ENCODE measurements around the gene LRIG1. TPM values are rescaled to one million over a fixed set of nuclear protein-coding genes. Genes with fewer than 3 reads are reported as not detected.

Gene LRIG1
- polyA plus RNA-seq, 3 donors from 2014 or later, result 4.4 to 9.7 (median 4.7) TPM

DNA sequence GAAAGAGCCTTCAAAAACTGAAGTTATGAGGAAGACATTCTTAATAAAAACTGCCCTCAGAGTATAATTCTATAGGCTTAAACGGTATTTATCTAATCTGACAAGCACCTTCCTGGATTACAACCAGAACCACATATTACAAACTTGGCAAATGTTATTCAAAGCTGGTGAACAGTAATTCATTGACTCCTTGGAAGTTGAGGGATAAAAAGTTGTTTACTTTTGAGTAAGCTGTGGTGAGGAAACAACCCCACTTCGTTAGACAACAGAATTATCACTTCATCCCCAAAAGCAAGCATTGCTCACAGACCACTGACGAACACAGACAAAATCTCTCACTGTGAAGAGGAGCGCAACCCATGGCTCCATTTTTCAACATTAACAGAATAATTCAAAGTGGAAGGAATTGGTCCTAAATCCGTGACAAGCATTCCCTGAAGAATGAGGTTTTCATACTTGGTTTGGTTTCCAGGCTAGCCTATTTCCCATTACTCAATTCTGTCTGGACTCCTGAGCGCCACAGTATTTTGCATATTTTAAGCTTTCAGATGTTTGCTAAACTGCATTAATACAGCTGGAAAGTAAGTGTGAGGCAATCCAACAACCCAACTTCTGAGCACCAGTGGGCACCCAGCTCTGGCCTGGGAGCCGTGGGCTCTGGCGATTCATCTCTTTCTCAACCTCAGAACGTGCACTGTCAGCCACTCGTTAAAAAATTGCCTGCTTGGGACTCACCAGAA lies 32.7 kb downstream of the LRIG1 start:
- Mint-ChIP-seq H3K4me1 (peaks cover 8 to 9% of the 10 kb centered on the region in 2 donors), H3K36me3 (peaks cover 0 to 4% (median 0%) of the 10 kb centered on the region in 3 donors), H3K27ac (no peak overlapping the region), H3K4me3 (no peak overlapping the region), H3K9me3 (no peaks in the 10 kb centered on the region), H3K27me3 (ENCODE audit: low read depth in 3 of 3) (peaks cover 4 to 7% (median 4%) of the 10 kb centered on the region in 3 donors)
- DNase-seq, result no peak

DNA sequence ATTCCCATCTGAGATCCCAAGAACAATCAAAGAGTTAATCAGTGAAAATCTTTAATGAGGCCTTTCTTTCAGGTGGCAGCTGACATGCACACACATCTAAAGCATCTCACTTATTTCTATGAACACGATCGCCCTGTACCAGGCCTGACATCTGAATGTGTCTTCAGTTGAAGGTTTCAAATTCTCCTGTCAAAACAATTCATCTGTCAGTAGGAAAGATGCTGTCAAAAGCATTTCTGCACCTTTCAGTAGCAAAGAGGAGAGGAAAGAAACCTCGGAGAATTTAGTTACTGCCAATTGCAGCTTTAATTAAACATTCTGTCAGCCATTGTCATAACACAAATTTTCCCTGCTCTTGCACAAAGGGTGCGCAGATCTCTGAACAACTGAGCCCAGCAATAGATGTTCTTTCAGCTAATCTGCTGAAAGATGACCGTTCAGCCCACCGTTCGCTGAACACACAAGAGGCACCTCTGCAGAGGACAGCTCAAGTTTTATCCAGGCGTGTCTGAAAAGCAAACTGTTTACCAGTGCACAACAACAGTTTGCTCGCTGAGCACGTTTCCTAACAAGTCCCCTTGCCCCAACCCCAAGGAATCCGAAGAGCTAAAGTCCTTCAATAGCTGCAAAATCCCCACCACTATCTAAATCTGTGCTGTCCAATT lies 34.1 kb downstream of the LRIG1 start:
- no peak overlapping the region for H3K4me3 Mint-ChIP-seq
- no peak for DNase-seq
- H3K27ac Mint-ChIP-seq, result no peak overlapping the region
- no peaks in the 10 kb centered on the region for H3K4me1 Mint-ChIP-seq
- H3K9me3 Mint-ChIP-seq, result no peaks in the 10 kb centered on the region
- H3K36me3 Mint-ChIP-seq, result peaks cover 0 to under 1% (median 0%) of the 10 kb centered on the region in 3 donors
- H3K27me3 Mint-ChIP-seq (ENCODE audit: low read depth in 3 of 3), result peaks cover 2 to 4% (median 4%) of the 10 kb centered on the region in 3 donors

DNA sequence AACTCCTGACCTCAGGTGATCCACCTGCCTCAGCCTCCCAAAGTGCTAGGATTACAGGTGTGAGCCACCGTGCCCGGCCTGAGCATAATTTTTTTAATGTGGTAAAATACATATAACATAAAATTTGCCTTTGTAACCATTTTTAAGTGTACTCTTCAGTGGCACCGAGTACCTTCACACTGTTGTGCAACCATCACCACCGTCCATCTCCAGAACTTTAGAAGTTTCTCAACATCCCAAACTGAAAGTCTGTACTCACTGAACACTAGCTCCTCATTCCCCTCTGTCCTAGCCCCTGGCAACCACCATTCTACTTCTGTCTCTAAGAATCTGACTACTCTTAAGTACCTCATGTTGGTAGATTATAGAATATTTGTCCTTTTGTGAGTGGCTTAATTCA lies 35.2 kb downstream of the LRIG1 start:
- no peaks in the 10 kb centered on the region for H3K9me3 Mint-ChIP-seq
- H3K4me1 Mint-ChIP-seq, result no peaks in the 10 kb centered on the region
- no peak overlapping the region for H3K27ac Mint-ChIP-seq
- peaks cover 0 to 6% (median 3%) of the 10 kb centered on the region in 3 donors for H3K27me3 Mint-ChIP-seq (ENCODE audit: low read depth in 3 of 3)
- peaks cover 2 to 4% (median 2%) of the 10 kb centered on the region in 3 donors for H3K36me3 Mint-ChIP-seq
- H3K4me3 Mint-ChIP-seq, result no peak overlapping the region
- no peak for DNase-seq

DNA sequence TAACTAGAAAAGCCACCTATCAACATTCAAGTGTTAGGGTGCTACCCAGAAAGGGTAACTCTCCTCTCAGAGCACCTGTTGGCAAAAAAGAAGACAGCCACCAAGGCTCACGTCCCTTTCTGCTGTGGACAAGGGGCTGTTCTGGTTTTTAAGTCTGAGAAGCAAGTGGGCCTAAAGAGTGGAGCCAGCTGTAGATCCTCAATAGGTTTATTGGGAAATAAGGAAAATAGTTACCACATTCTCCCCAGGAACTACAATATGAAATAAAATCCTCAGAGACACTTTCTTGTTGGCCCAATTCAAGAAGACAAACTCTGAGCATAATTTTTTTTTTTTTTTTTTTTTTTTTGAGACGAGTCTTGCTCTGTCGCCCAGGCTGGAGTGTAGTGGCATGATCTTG lies 35.8 kb downstream of the LRIG1 start:
- no peaks in the 10 kb centered on the region for H3K9me3 Mint-ChIP-seq
- H3K4me3 Mint-ChIP-seq, result no peak overlapping the region
- H3K36me3 Mint-ChIP-seq, result peaks cover 4 to 7% (median 5%) of the 10 kb centered on the region in 3 donors
- H3K27ac Mint-ChIP-seq, result no peak overlapping the region
- H3K4me1 Mint-ChIP-seq, result no peaks in the 10 kb centered on the region
- no peak for DNase-seq
- peaks cover 0 to 6% (median 3%) of the 10 kb centered on the region in 3 donors for H3K27me3 Mint-ChIP-seq (ENCODE audit: low read depth in 3 of 3)

- H3K27me3 Mint-ChIP-seq (ENCODE audit: low read depth in 3 of 3), result peaks cover under 1 to 6% (median 3%) of the 10 kb centered on the region in 3 donors
- H3K27ac Mint-ChIP-seq, result no peak overlapping the region
- no peak overlapping the region for H3K4me3 Mint-ChIP-seq
- H3K36me3 Mint-ChIP-seq, result peaks cover 4 to 7% (median 6%) of the 10 kb centered on the region in 3 donors
- no peaks in the 10 kb centered on the region for H3K9me3 Mint-ChIP-seq
- DNase-seq, result no peak
- H3K4me1 Mint-ChIP-seq, result no peaks in the 10 kb centered on the region
These were observed 36.3 kb downstream of the LRIG1 start for GRCh38 chr3:66464512-66464894.

GRCh38 chr3:66463730-66464511 lies 36.9 kb downstream of the LRIG1 start:
- no peaks in the 10 kb centered on the region for H3K4me1 Mint-ChIP-seq
- H3K9me3 Mint-ChIP-seq, result no peaks in the 10 kb centered on the region
- no peak overlapping the region for H3K27ac Mint-ChIP-seq
- H3K4me3 Mint-ChIP-seq, result no peak overlapping the region
- no peak for DNase-seq
- peaks cover 2 to 8% (median 6%) of the 10 kb centered on the region in 3 donors for H3K27me3 Mint-ChIP-seq (ENCODE audit: low read depth in 3 of 3)
- peaks cover 4 to 9% (median 7%) of the 10 kb centered on the region in 3 donors for H3K36me3 Mint-ChIP-seq

GRCh38 chr3:66463054-66463631 lies 37.7 kb downstream of the LRIG1 start:
- Mint-ChIP-seq H3K4me3 (no peak overlapping the region), H3K27me3 (ENCODE audit: low read depth in 3 of 3) (peaks cover 2 to 8% (median 7%) of the 10 kb centered on the region in 3 donors), H3K4me1 (no peaks in the 10 kb centered on the region), H3K36me3 (peaks cover 4 to 9% (median 7%) of the 10 kb centered on the region in 3 donors), H3K27ac (no peak overlapping the region), H3K9me3 (no peaks in the 10 kb centered on the region)
- DNase-seq, result no peak

DNA sequence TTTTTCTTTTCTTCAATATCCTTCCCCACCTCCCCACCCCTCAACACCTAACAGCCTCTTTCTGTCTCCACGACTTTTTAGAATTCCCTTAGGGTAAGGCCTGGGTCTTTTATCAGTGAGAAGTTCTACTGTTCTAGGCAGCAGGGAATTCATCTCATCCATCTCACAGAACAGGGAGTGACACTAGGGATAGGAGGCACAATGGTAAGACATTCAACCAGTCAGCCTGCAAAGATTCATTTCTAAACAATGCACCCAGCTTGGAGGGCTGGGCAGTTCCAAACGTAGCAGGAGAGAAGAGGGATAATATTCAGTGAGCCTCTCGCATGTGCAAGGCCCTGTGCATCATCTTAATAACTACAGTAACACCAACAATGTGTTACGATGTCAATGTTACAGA lies 43.6 kb downstream of the LRIG1 start:
- H3K4me3 Mint-ChIP-seq, result peak overlapping the region; percentile 28 to 83 (median 76)
- peaks cover 17 to 26% of the 10 kb centered on the region in 2 donors for H3K4me1 Mint-ChIP-seq
- H3K27me3 Mint-ChIP-seq (ENCODE audit: low read depth in 3 of 3), result peaks cover 9 to 18% (median 10%) of the 10 kb centered on the region in 3 donors
- peak overlapping the region in 5 of 6 donors; percentile 43 to 68 (median 55) for H3K27ac Mint-ChIP-seq
- no peak for DNase-seq
- H3K36me3 Mint-ChIP-seq, result peaks cover 10 to 15% (median 11%) of the 10 kb centered on the region in 3 donors
- H3K9me3 Mint-ChIP-seq, result no peaks in the 10 kb centered on the region

- Mint-ChIP-seq H3K27me3 (ENCODE audit: low read depth in 3 of 3) (peaks cover 9 to 18% (median 10%) of the 10 kb centered on the region in 3 donors), H3K27ac (peak overlapping the region; percentile 31 to 68 (median 58)), H3K36me3 (peaks cover 10 to 16% (median 11%) of the 10 kb centered on the region in 3 donors), H3K9me3 (no peaks in the 10 kb centered on the region), H3K4me1 (peaks cover 17 to 26% of the 10 kb centered on the region in 2 donors), H3K4me3 (peak overlapping the region; percentile 56 to 83 (median 76))
- DNase-seq, result peak; percentile 70 to 78 (median 75)
These were observed 44.1 kb downstream of the LRIG1 start for GRCh38 chr3:66456711-66457173.

GRCh38 chr3:66454464-66454859 lies 46.4 kb downstream of the LRIG1 start:
- DNase-seq, result no peak
- Mint-ChIP-seq H3K9me3 (no peaks in the 10 kb centered on the region), H3K4me3 (no peak overlapping the region), H3K4me1 (peaks cover 17 to 26% of the 10 kb centered on the region in 2 donors), H3K36me3 (peaks cover 5 to 23% (median 22%) of the 10 kb centered on the region in 3 donors), H3K27me3 (ENCODE audit: low read depth in 3 of 3) (peaks cover 9 to 18% (median 9%) of the 10 kb centered on the region in 3 donors), H3K27ac (no peak overlapping the region)

GRCh38 chr3:66453651-66454463 lies 47.0 kb downstream of the LRIG1 start:
- no peak for DNase-seq
- Mint-ChIP-seq H3K27me3 (ENCODE audit: low read depth in 3 of 3) (peaks cover 7 to 14% (median 7%) of the 10 kb centered on the region in 3 donors), H3K9me3 (no peaks in the 10 kb centered on the region), H3K4me3 (no peak overlapping the region), H3K36me3 (peaks cover 7 to 24% (median 20%) of the 10 kb centered on the region in 3 donors), H3K4me1 (peaks cover 17 to 26% of the 10 kb centered on the region in 2 donors), H3K27ac (no peak overlapping the region)

- H3K9me3 Mint-ChIP-seq, result no peaks in the 10 kb centered on the region
- H3K27me3 Mint-ChIP-seq (ENCODE audit: low read depth in 3 of 3), result peaks cover 7 to 13% (median 7%) of the 10 kb centered on the region in 3 donors
- no peak for DNase-seq
- H3K27ac Mint-ChIP-seq, result no peak overlapping the region
- peaks cover 17 to 22% of the 10 kb centered on the region in 2 donors for H3K4me1 Mint-ChIP-seq
- H3K36me3 Mint-ChIP-seq, result peaks cover 12 to 32% (median 28%) of the 10 kb centered on the region in 3 donors
- no peak overlapping the region for H3K4me3 Mint-ChIP-seq
These were observed 48.4 kb downstream of the LRIG1 start for GRCh38 chr3:66452303-66453011.
